GM19467 (cell line): Measurements from ENCODE around the gene RNGTT.

ENCODE experiments used
- ATAC-seq: cut with Tn5 transposase; IDR thresholded peaks from one replicate; pipeline ENCODE4 v1.9.1; 2021; ENCODE audit warnings: mild to moderate bottlenecking, moderate library complexity; ENCODE audit not compliant: unreplicated experiment

RNGTT gene

GRCh38 chr6:88566746-88567534, 396.5 kb downstream of the RNGTT start:
- ATAC-seq = no peak

DNA sequence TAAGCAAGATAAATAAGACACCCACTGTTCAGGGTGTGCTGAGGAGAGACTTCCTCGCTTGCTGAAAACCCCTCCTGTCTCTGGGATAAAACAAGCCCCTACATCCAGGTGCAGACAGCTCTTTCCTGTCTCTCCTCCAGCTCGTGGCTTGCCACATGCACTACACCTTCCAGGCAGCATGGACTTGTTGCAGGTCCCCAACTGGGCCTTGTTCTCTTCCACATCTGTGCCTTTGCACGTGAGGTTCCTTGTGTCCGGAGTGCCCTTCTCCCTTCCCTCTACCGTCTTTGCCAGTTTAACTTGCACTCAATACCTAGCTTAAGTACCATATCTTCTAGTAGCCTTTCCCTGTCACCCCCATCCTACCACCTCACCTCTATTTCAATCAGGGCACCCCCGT, 397.6 kb downstream of the RNGTT start:
- ATAC-seq = no peak

- ATAC-seq = no peak
Observed at GRCh38 chr6:88565409-88565811, 398.0 kb downstream of the RNGTT start.

GRCh38 chr6:88563277-88563625, 400.2 kb downstream of the RNGTT start:
- ATAC-seq = no peak

GRCh38 chr6:88562353-88563276, 400.8 kb downstream of the RNGTT start:
- ATAC-seq = no peak

DNA sequence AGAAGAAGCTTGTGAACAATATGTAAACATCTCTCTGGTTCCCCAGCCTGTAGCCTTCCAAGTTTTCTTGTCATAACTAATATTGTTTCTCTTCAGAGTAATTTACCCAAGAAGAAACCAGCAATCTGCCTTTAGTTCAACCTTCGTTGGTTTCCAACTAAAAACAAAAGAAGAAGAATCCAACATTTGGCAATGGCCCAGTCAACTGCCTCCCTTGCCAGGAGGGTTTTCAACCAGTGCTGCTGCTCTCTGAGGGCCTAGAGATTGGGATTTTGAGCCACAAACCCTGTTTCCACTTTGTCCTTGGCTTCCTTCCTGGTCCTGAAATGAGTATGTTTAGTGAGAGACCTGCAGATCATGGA, 401.5 kb downstream of the RNGTT start:
- no peak for ATAC-seq

DNA sequence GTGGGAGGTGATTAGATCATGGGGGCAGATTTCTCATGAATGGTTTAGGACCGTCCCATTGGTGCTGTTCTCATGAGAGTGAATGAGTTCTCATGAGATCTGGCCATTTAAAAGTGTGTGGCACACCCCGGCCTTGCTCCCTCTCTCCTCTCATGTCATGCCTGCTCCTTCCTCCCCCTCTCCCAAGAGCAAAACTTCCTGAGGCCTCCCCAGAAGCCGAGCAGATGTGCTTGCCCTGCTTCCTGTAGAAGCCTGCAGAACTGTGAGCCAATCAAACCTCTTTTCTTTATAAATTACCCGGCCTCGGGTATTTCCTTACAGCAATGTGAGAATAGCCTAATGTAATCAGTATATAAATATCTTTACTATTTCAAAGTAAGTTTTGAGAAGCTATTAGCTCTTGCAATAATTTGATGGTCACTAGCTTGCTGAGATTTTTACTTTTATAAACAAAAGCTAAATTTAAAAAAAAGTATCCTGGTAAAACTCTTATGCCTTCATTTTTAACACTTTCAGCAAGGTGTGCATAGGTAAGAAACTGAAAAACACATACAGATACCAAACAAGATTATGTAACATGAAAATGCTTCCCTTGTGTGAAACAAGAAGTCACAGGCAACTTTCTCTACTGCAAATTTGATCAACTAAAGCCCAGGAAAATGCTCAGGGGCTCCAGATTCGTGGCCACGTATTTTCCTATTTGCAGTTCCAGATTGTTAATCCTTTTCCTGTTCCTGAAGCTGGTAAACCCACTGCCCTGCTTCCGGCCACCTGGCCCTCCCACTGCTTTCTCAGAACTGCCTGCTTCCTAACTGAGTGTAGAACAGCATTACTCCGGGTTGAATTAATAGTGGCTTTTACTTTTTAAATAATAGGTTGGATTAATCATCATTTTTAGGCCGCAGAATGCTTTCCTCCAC, 402.1 kb downstream of the RNGTT start:
- ATAC-seq = no peak
